CD14-positive monocyte (primary cell): ENCODE measurements around the gene GSDME. TPM values are rescaled to one million over a fixed set of nuclear protein-coding genes. Genes with fewer than 3 reads are reported as not detected.

Experiments
- DNase-seq, 3 donors: peaks; one replicate each; pipeline ENCODE4 v3.0.0-alpha.2; 2011 to 2022
- H2AFZ ChIP-seq: 2 replicates; pipeline ENCODE4 v1.6.0; 2012; ENCODE audit warnings: mild to moderate bottlenecking, low read depth, low read length, inconsistent platforms; ENCODE audit not compliant: insufficient read depth, poor library complexity, severe bottlenecking
- H3K27ac ChIP-seq, 2 donors: 1 replicate in 1 of 2; 2 replicates in 1 of 2; pipeline ENCODE4 v1.5.1; 2012 to 2013; ENCODE audit warnings: low read length in 2 of 2, control low read depth in 1 of 2, inconsistent platforms in 1 of 2, low read depth in 1 of 2, mild to moderate bottlenecking in 1 of 2
- H3K27me3 ChIP-seq, 2 donors: one replicate each; pipeline versions ENCODE4 v1.6.0 to v1.6.1; 2011 to 2013; ENCODE audit warnings: low read length in 2 of 2; ENCODE audit not compliant: control insufficient read depth in 2 of 2, insufficient read depth in 2 of 2
- H3K36me3 ChIP-seq, 2 donors: replicated peaks in 1 of 2; 1 replicate in 1 of 2; 2 replicates in 1 of 2; pipeline versions ENCODE4 v1.5.1 to v1.6.1; 2012 to 2013; ENCODE audit warnings: low read length in 2 of 2, control low read depth in 1 of 2, inconsistent platforms in 1 of 2, mild to moderate bottlenecking in 1 of 2; ENCODE audit not compliant: insufficient read depth in 2 of 2, control insufficient read depth in 1 of 2
- H3K4me1 ChIP-seq, 2 donors: 1 replicate in 1 of 2; 2 replicates in 1 of 2; pipeline versions ENCODE4 v1.5.1 to v1.6.1; 2012 to 2013; ENCODE audit warnings: low read length in 2 of 2, control low read depth in 1 of 2, inconsistent platforms in 1 of 2, mild to moderate bottlenecking in 1 of 2, moderate library complexity in 1 of 2; ENCODE audit not compliant: insufficient read depth in 2 of 2, control insufficient read depth in 1 of 2
- H3K4me2 ChIP-seq: replicated peaks from 2 replicates; pipeline ENCODE3; 2012; ENCODE audit warnings: low read length, moderate library complexity, mild to moderate bottlenecking; ENCODE audit not compliant: poor library complexity, severe bottlenecking; ENCODE audit errors: extremely low read depth
- H3K4me3 ChIP-seq, 3 experiments: fragments of 200-600 bp in 1 of 3; sonication (generic) in 1 of 3; replicated peaks in 1 of 3; 1 replicate in 2 of 3; 2 replicates in 1 of 3; pipeline ENCODE4 v1.5.1; 2011 to 2013; ENCODE audit warnings: low read length in 3 of 3, mild to moderate bottlenecking in 3 of 3, control low read depth in 2 of 3, low read depth in 2 of 3, inconsistent platforms in 1 of 3, moderate library complexity in 1 of 3
- H3K79me2 ChIP-seq: 2 replicates; pipeline ENCODE4 v1.6.0; 2012; ENCODE audit warnings: mild to moderate bottlenecking, control low read depth, inconsistent platforms, low read length, moderate library complexity; ENCODE audit not compliant: insufficient read depth
- H3K9ac ChIP-seq: 2 replicates; pipeline ENCODE4 v1.6.0; 2017; ENCODE audit warnings: low read length, mild to moderate bottlenecking; ENCODE audit not compliant: insufficient read depth, poor library complexity, severe bottlenecking
- H3K9me3 ChIP-seq, 2 donors: replicated peaks in 1 of 2; 1 replicate in 1 of 2; 2 replicates in 1 of 2; pipeline versions ENCODE4 v1.5.1 to v1.6.1; 2012 to 2013; ENCODE audit warnings: low read length in 2 of 2, control low read depth in 1 of 2; ENCODE audit not compliant: control insufficient read depth in 1 of 2, insufficient read depth in 1 of 2
- H4K20me1 ChIP-seq: 2 replicates; pipeline ENCODE4 v1.6.0; 2012; ENCODE audit warnings: mild to moderate bottlenecking, low read length, control low read depth, moderate library complexity; ENCODE audit not compliant: insufficient read depth
- H3K27ac Mint-ChIP-seq, 7 donors: one replicate each; pipeline ENCODE4 v1.8.0; 2020; ENCODE audit warnings: mild to moderate bottlenecking in 7 of 7, mixed read lengths in 7 of 7, moderate library complexity in 6 of 7, inconsistent platforms in 2 of 7
- H3K27me3 Mint-ChIP-seq, 3 donors: one replicate each; pipeline ENCODE4 v1.8.0; 2021 to 2022; ENCODE audit warnings: low read depth in 3 of 3, mild to moderate bottlenecking in 3 of 3, mixed read lengths in 3 of 3, moderate library complexity in 3 of 3, inconsistent platforms in 1 of 3
- H3K36me3 Mint-ChIP-seq, 2 donors: one replicate each; pipeline ENCODE4 v1.8.0; 2020; ENCODE audit warnings: mixed read lengths in 2 of 2, inconsistent platforms in 1 of 2, mild to moderate bottlenecking in 1 of 2
- H3K4me1 Mint-ChIP-seq: one replicate; pipeline ENCODE4 v1.8.0; 2020; ENCODE audit warnings: mild to moderate bottlenecking, mixed read lengths
- H3K4me3 Mint-ChIP-seq, 2 donors: one replicate each; pipeline ENCODE4 v1.8.0; 2020; ENCODE audit warnings: mild to moderate bottlenecking in 2 of 2, mixed read lengths in 2 of 2, moderate library complexity in 1 of 2
- H3K9me3 Mint-ChIP-seq, 7 donors: one replicate each; pipeline ENCODE4 v1.8.0; 2020 to 2022; ENCODE audit warnings: mixed read lengths in 7 of 7, mild to moderate bottlenecking in 6 of 7, moderate library complexity in 6 of 7, inconsistent platforms in 2 of 7
- CTCF ChIP-seq: fragments of 200-600 bp; IDR thresholded peaks from one replicate; pipeline ENCODE4 v1.8.0; 2022; ENCODE audit warnings: antibody characterized with exemption, mild to moderate bottlenecking
- WGBS: methylation state at CpG from one replicate; pipeline ENCODE4 v1.1.5; 2013; ENCODE audit warnings: missing lambda C conversion rate; ENCODE audit not compliant: insufficient coverage; 5-methylcytosine and 5-hydroxymethylcytosine counted together
- intact Hi-C, 2 donors: fragments of 100-400 bp; cut with micrococcal nuclease; formaldehyde crosslinking; loops; one replicate each; pipeline versions ENCODE4 v1.15.0 to v1.15.1; 2023
- polyA plus RNA-seq, 3 donors: library from polyadenylated mRNA; depleted of rRNA in 1 of 3; unstranded in 2 of 3; stranded (reverse) in 1 of 3; fragments of 300-500 nt in 2 of 3; fragments of >200 nt in 1 of 3; fragmentation: Illumina TruSeq in 2 of 3; gene quantifications; 1 replicate in 2 of 3; 2 replicates in 1 of 3; pipeline ENCODE4 v1.2.3, GENCODE V29; 2012 to 2021

GSDME gene
- polyA plus RNA-seq, 3 donors = 1.3 to 2.3 TPM; not detected in 1

- Histone ChIP-seq H3K4me2 (no peak overlapping the region), H3K27ac (no peak overlapping the region), H3K4me3 (no peak overlapping the region), H2AFZ (no peak overlapping the region), H3K27me3 (no peaks in the 10 kb centered on the region), H3K79me2 (no peaks in the 10 kb centered on the region), H3K9me3 (no peaks in the 10 kb centered on the region), H3K4me1 (no peaks in the 10 kb centered on the region), H3K9ac (no peak overlapping the region), H3K36me3 (no peaks in the 10 kb centered on the region), H4K20me1 (no peaks in the 10 kb centered on the region)
- Mint-ChIP-seq H3K4me1 (no peaks in the 10 kb centered on the region), H3K4me3 (no peak overlapping the region), H3K36me3 (no peaks in the 10 kb centered on the region), H3K27me3 (peaks cover 5 to 9% (median 8%) of the 10 kb centered on the region in 3 donors), H3K9me3 (no peaks in the 10 kb centered on the region), H3K27ac (peak overlapping the region in 1 of 7 donors; percentile 26)
- DNase-seq = no peak
- intact Hi-C loops = no loop called here
- WGBS = 68% methylated on average over 5 of the region's 5 CpGs
- no peak for TF ChIP-seq CTCF
These were observed 38.8 kb downstream of the GSDME start for GRCh38 chr7:24718431-24718831.

GRCh38 chr7:24717694-24718320 lies 39.5 kb downstream of the GSDME start:
- 14% methylated on average over 1 of the region's 7 CpGs for WGBS
- Mint-ChIP-seq H3K4me3 (no peak overlapping the region), H3K4me1 (no peaks in the 10 kb centered on the region), H3K9me3 (peaks cover 0 to 2% (median 0%) of the 10 kb centered on the region in 7 donors), H3K36me3 (no peaks in the 10 kb centered on the region), H3K27me3 (peaks cover 5 to 15% (median 8%) of the 10 kb centered on the region in 3 donors), H3K27ac (no peak overlapping the region)
- Histone ChIP-seq H4K20me1 (no peaks in the 10 kb centered on the region), H2AFZ (no peak overlapping the region), H3K27ac (no peak overlapping the region), H3K4me2 (no peak overlapping the region), H3K9me3 (no peaks in the 10 kb centered on the region), H3K4me1 (no peaks in the 10 kb centered on the region), H3K36me3 (no peaks in the 10 kb centered on the region), H3K79me2 (no peaks in the 10 kb centered on the region), H3K4me3 (no peak overlapping the region), H3K27me3 (no peaks in the 10 kb centered on the region), H3K9ac (no peak overlapping the region)
- intact Hi-C loops = no loop called here
- DNase-seq = no peak
- TF ChIP-seq CTCF = no peak
